ENCODE measurements around the gene TMEM18.

The TMEM18 gene

DNA sequence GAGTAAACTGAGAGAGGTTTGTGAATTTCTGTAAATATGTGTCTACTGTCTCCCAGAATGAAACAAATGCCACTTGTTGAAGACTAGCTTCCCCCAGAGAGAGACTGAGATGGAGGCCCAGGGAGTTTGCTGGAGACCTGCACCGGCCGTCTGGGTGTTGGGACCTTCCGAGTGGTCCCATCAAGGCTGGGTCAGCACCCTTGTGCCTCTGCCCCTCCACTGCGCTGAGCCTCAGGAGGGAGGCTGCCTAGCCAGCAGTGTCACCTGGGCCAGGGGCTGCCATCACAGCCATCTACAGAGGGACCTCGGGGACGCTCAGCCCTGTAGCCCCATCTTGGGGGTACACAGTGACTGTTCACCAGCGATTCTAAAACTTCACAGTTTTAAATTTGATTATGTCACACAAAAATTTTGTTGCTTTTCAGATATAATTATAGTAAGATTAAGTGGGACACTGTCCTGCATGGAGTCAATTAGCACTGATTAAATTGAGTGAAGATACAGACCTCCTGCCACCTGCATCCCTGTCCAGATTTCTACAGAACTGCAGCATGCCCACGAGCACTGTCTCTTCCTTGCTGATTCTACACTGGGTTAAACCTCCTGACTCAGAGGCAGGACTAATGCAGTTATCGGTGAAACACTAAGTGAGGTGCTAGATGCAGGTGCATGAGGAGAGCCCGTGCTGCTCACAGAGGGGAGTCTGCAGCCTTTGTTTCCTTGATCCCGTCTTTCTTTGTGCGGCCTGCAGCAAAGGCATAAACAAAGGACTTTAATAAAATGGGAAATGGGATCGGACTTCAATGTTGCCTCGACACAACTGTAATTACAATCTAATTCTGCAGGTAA, 50.5 kb downstream of the TMEM18 start:
- Histone ChIP-seq H4K12ac (ENCODE audit: low read depth, low read length) (no peak overlapping the region), H4K8ac (ENCODE audit: low read depth, low read length) (no peak overlapping the region), H3K79me2 (ENCODE audit: control insufficient read depth, insufficient read depth, low read length, poor library complexity) (no peaks in the 10 kb centered on the region), H3K4me2 (ENCODE audit: low read length) (no peak overlapping the region), H3K27ac (ENCODE audit: low read depth, low read length) (no peak overlapping the region), H2BK120ac (ENCODE audit: insufficient read depth, low read length, poor library complexity) (no peak overlapping the region), H3K4me1 (ENCODE audit: control insufficient read depth in 1 of 2, insufficient read depth in 2 of 2, low read length in 2 of 2) (no peaks in the 10 kb centered on the region), H3K36me3 (ENCODE audit: control insufficient read depth in 1 of 2, insufficient read depth in 2 of 2, low read length in 2 of 2) (no peaks in the 10 kb centered on the region), H2BK12ac (ENCODE audit: low read length) (no peak overlapping the region), H3K79me1 (ENCODE audit: low read length) (no peaks in the 10 kb centered on the region), H3K9ac (ENCODE audit: low read length) (no peak overlapping the region), H4K91ac (ENCODE audit: low read depth, low read length) (no peak overlapping the region), H3K4ac (ENCODE audit: low read depth, low read length) (no peak overlapping the region), H2AK5ac (ENCODE audit: low read length) (no peak overlapping the region), H2AFZ (ENCODE audit: insufficient read depth, low read length, poor library complexity) (no peak overlapping the region), H3K23ac (ENCODE audit: low read length) (no peak overlapping the region), H2BK5ac (ENCODE audit: low read depth, low read length, poor library complexity) (no peak overlapping the region), H3K18ac (ENCODE audit: low read length) (no peak overlapping the region), H3K27me3 (ENCODE audit: insufficient read depth, low read length) (no peaks in the 10 kb centered on the region), H3K9me3 (ENCODE audit: insufficient read depth, low read depth, low read length) (no peaks in the 10 kb centered on the region), H3K4me3 (ENCODE audit: low read depth, low read length) (no peak overlapping the region), H3K14ac (ENCODE audit: low read length) (no peak overlapping the region)
- DNase-seq, result no peak
- no CpG with 5 or more reads among the region's 14 CpGs for WGBS (ENCODE audit: extremely low coverage, insufficient coverage, insufficient read length)

DNA sequence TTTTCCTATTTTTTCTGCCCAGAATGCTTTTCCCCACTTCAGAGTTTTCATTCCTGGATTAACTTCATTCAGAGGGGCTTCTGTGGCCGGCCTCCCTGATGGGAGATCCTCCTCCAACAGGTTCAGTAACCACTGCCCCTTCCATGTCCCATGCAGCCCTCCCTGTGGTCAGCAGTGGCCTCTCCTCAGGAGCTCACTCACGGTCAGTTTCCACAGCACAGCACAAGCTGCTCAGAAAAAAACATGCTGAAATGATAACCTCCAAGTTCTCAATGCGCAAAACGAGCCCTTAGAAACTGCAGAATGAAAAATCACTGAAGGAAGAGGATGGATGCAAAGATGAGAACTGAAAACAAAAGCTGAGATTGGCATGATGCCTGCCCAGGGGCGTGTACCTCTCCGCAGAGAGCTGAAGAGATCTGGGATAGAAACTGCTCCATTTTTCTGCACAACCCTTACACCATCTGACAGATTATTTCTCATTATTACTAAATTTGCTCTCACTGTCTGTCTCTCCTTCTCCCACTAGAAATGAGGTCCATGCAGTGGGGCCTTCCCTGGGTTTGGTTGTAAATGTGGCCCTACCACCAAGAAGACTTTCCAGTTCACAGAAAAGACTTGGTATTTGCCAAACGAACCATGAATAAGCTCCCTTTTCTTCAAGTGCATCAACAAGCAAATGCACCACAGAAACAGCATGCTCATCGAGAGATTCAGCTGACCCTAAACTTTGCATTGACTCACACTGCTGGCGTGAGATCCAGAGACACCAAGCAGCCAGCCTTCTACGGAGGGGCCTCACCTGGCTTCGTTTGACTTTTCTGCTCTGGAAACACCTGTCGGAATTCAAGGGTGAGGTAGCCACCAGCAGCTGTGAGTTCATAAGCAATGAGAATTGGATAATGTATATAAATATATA, 51.5 kb downstream of the TMEM18 start:
- no peaks in the 10 kb centered on the region for H3K27me3 ChIP-seq (ENCODE audit: insufficient read depth, low read length)
- no peak overlapping the region for H2AK5ac ChIP-seq (ENCODE audit: low read length)
- no peak overlapping the region for H3K4me3 ChIP-seq (ENCODE audit: low read depth, low read length)
- no CpG with 5 or more reads among the region's 12 CpGs for WGBS (ENCODE audit: extremely low coverage, insufficient coverage, insufficient read length)
- no peak overlapping the region for H3K14ac ChIP-seq (ENCODE audit: low read length)
- no peak overlapping the region for H3K18ac ChIP-seq (ENCODE audit: low read length)
- H2BK120ac ChIP-seq (ENCODE audit: insufficient read depth, low read length, poor library complexity), result no peak overlapping the region
- no peak overlapping the region for H2BK12ac ChIP-seq (ENCODE audit: low read length)
- no peak overlapping the region for H2BK5ac ChIP-seq (ENCODE audit: low read depth, low read length, poor library complexity)
- no peak overlapping the region for H3K4me2 ChIP-seq (ENCODE audit: low read length)
- no peaks in the 10 kb centered on the region for H3K79me2 ChIP-seq (ENCODE audit: control insufficient read depth, insufficient read depth, low read length, poor library complexity)
- no peak for DNase-seq
- no peak overlapping the region for H3K23ac ChIP-seq (ENCODE audit: low read length)
- H4K8ac ChIP-seq (ENCODE audit: low read depth, low read length), result no peak overlapping the region
- no peak overlapping the region for H3K27ac ChIP-seq (ENCODE audit: low read depth, low read length)
- H3K9ac ChIP-seq (ENCODE audit: low read length), result no peak overlapping the region
- no peaks in the 10 kb centered on the region for H3K79me1 ChIP-seq (ENCODE audit: low read length)
- no peaks in the 10 kb centered on the region for H3K4me1 ChIP-seq (ENCODE audit: control insufficient read depth in 1 of 2, insufficient read depth in 2 of 2, low read length in 2 of 2)
- no peak overlapping the region for H2AFZ ChIP-seq (ENCODE audit: insufficient read depth, low read length, poor library complexity)
- no peaks in the 10 kb centered on the region for H3K36me3 ChIP-seq (ENCODE audit: control insufficient read depth in 1 of 2, insufficient read depth in 2 of 2, low read length in 2 of 2)
- H4K12ac ChIP-seq (ENCODE audit: low read depth, low read length), result no peak overlapping the region
- H4K91ac ChIP-seq (ENCODE audit: low read depth, low read length), result no peak overlapping the region
- no peaks in the 10 kb centered on the region for H3K9me3 ChIP-seq (ENCODE audit: insufficient read depth, low read depth, low read length)
- H3K4ac ChIP-seq (ENCODE audit: low read depth, low read length), result no peak overlapping the region

DNA sequence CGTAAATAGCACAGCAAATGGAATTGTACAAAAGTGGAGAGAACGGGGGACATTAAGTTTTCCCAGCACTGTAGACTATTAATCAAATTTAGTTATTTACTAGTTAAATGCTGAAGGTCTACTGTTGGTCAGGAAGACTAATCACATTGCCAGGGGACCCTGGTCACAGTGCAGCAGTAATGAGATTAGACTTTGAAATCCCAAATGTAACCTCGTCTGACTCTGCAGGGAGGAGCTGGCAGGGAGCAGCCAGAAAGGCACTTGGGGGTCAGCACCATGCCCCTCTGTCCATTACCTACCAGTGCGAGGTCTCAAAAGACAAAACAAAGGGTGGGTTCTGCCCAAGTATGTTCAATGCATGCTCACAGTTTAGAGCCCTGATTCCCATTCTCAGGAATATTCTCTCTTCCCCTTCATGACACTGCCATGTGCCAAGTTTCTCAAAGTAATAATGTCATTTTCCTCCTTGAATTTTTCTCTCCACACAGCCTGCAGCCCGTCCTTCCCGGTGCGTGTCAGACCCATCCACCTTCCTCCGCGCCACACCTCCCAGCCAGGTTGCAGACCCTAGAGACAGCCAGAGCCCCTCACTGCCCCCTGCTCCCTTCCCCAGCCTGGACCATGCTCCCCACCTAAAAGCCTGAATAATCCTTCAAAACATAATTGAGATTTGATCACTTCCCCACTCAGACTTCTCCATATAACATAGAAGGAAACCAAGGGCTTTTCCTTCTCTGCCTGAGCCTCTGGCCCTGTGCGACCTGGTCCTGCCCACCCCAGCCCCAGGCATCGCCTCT, 52.5 kb downstream of the TMEM18 start:
- H2AFZ ChIP-seq (ENCODE audit: insufficient read depth, low read length, poor library complexity), result no peak overlapping the region
- no peak overlapping the region for H3K9ac ChIP-seq (ENCODE audit: low read length)
- H3K79me2 ChIP-seq (ENCODE audit: control insufficient read depth, insufficient read depth, low read length, poor library complexity), result no peaks in the 10 kb centered on the region
- H2AK5ac ChIP-seq (ENCODE audit: low read length), result no peak overlapping the region
- no peaks in the 10 kb centered on the region for H3K4me1 ChIP-seq (ENCODE audit: control insufficient read depth in 1 of 2, insufficient read depth in 2 of 2, low read length in 2 of 2)
- no peak overlapping the region for H3K18ac ChIP-seq (ENCODE audit: low read length)
- H3K23ac ChIP-seq (ENCODE audit: low read length), result no peak overlapping the region
- no peaks in the 10 kb centered on the region for H3K9me3 ChIP-seq (ENCODE audit: insufficient read depth, low read depth, low read length)
- H3K79me1 ChIP-seq (ENCODE audit: low read length), result no peaks in the 10 kb centered on the region
- no peak overlapping the region for H3K4me2 ChIP-seq (ENCODE audit: low read length)
- H4K12ac ChIP-seq (ENCODE audit: low read depth, low read length), result no peak overlapping the region
- no peak overlapping the region for H3K4ac ChIP-seq (ENCODE audit: low read depth, low read length)
- DNase-seq, result no peak
- H3K4me3 ChIP-seq (ENCODE audit: low read depth, low read length), result no peak overlapping the region
- WGBS (ENCODE audit: extremely low coverage, insufficient coverage, insufficient read length), result no CpG with 5 or more reads among the region's 11 CpGs
- H4K91ac ChIP-seq (ENCODE audit: low read depth, low read length), result no peak overlapping the region
- H2BK12ac ChIP-seq (ENCODE audit: low read length), result no peak overlapping the region
- no peak overlapping the region for H4K8ac ChIP-seq (ENCODE audit: low read depth, low read length)
- H3K27ac ChIP-seq (ENCODE audit: low read depth, low read length), result no peak overlapping the region
- no peak overlapping the region for H3K14ac ChIP-seq (ENCODE audit: low read length)
- no peak overlapping the region for H2BK120ac ChIP-seq (ENCODE audit: insufficient read depth, low read length, poor library complexity)
- no peaks in the 10 kb centered on the region for H3K36me3 ChIP-seq (ENCODE audit: control insufficient read depth in 1 of 2, insufficient read depth in 2 of 2, low read length in 2 of 2)
- no peaks in the 10 kb centered on the region for H3K27me3 ChIP-seq (ENCODE audit: insufficient read depth, low read length)
- no peak overlapping the region for H2BK5ac ChIP-seq (ENCODE audit: low read depth, low read length, poor library complexity)

DNA sequence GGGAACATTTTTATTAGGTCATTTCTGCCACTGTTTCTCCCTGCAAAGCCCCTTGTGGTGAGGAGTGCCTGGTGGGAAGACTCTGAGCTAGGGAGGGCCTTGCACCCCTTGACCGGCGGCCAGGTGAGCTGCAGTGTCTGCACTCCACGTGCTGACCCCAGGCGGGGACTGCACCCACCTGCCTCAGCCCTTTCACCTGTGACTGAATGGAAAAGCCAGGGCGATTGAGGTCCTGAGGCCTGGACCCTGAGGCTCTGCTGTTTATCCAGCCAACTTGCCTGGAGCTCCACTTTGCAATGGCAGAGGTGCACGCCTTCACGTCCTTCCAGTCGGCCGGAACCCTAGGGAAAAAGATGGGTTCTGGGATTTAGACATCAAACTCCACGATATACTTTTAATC, 53.1 kb downstream of the TMEM18 start:
- Histone ChIP-seq H3K4me2 (ENCODE audit: low read length) (no peak overlapping the region), H4K8ac (ENCODE audit: low read depth, low read length) (no peak overlapping the region), H4K91ac (ENCODE audit: low read depth, low read length) (no peak overlapping the region), H3K14ac (ENCODE audit: low read length) (no peak overlapping the region), H3K9ac (ENCODE audit: low read length) (no peak overlapping the region), H2BK120ac (ENCODE audit: insufficient read depth, low read length, poor library complexity) (no peak overlapping the region), H3K27ac (ENCODE audit: low read depth, low read length) (no peak overlapping the region), H4K12ac (ENCODE audit: low read depth, low read length) (no peak overlapping the region), H2AFZ (ENCODE audit: insufficient read depth, low read length, poor library complexity) (no peak overlapping the region), H2BK12ac (ENCODE audit: low read length) (no peak overlapping the region), H3K79me2 (ENCODE audit: control insufficient read depth, insufficient read depth, low read length, poor library complexity) (no peaks in the 10 kb centered on the region), H3K36me3 (ENCODE audit: control insufficient read depth in 1 of 2, insufficient read depth in 2 of 2, low read length in 2 of 2) (no peaks in the 10 kb centered on the region), H3K9me3 (ENCODE audit: insufficient read depth, low read depth, low read length) (no peaks in the 10 kb centered on the region), H3K4ac (ENCODE audit: low read depth, low read length) (no peak overlapping the region), H3K18ac (ENCODE audit: low read length) (no peak overlapping the region), H2AK5ac (ENCODE audit: low read length) (no peak overlapping the region), H3K23ac (ENCODE audit: low read length) (no peak overlapping the region), H2BK5ac (ENCODE audit: low read depth, low read length, poor library complexity) (no peak overlapping the region), H3K27me3 (ENCODE audit: insufficient read depth, low read length) (no peaks in the 10 kb centered on the region), H3K79me1 (ENCODE audit: low read length) (no peaks in the 10 kb centered on the region), H3K4me3 (ENCODE audit: low read depth, low read length) (no peak overlapping the region), H3K4me1 (ENCODE audit: control insufficient read depth in 1 of 2, insufficient read depth in 2 of 2, low read length in 2 of 2) (no peaks in the 10 kb centered on the region)
- no CpG with 5 or more reads among the region's 10 CpGs for WGBS (ENCODE audit: extremely low coverage, insufficient coverage, insufficient read length)
- DNase-seq, result no peak
